ENCODE measurements around the gene ZNF616. TPM values are rescaled to one million over a fixed set of nuclear protein-coding genes. Genes with fewer than 3 reads are reported as not detected.

ZNF616 gene
- 0.48 to 1.0 TPM (median 0.86 TPM) in 5 replicates for total RNA-seq (2022; extraction: Qiagen RNA extraction; ENCODE audit: low read depth)

DNA sequence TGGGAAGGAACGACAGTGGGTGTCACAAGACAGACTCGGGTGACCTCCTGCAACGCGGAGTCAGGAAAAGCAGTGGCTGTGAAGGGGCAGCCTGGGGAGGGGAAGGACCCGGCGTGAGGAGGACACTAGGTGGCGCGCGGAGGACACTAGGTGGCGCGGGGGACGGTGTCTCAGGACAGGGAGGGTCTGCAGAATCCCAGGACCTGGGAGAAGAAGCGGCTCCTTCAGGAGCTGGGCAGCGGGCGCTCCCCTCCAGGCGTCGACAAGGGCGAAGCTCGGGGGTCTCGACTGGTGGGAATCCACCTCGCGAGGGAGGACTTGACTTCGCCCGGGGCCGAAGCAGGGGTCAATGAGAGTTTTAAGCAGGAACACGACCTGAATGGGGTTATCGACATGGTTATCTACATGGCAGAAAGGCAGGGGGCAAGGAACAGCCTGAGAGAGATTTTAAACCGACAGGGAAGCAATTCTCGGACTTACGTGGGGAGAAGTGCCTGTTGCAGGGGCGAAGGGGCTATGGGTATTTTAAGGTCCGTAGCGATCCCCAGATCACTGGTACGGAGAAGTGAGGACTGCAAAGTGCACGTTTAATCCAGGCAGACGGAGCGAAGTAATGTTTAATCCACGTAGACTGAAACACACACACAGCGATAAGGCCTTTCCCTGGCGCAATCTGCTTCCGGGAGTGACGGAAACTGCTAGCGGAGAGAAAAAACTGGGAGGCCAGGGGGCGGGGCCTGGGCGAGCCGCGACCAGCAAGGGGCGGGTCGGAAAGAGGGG, at the start of gene ZNF616:
ZNF616 (minus strand) TSS at position 687 of the 780 bp plus-strand sequence. CDS start 9,426 bp downstream, outside the sequence.

DNA sequence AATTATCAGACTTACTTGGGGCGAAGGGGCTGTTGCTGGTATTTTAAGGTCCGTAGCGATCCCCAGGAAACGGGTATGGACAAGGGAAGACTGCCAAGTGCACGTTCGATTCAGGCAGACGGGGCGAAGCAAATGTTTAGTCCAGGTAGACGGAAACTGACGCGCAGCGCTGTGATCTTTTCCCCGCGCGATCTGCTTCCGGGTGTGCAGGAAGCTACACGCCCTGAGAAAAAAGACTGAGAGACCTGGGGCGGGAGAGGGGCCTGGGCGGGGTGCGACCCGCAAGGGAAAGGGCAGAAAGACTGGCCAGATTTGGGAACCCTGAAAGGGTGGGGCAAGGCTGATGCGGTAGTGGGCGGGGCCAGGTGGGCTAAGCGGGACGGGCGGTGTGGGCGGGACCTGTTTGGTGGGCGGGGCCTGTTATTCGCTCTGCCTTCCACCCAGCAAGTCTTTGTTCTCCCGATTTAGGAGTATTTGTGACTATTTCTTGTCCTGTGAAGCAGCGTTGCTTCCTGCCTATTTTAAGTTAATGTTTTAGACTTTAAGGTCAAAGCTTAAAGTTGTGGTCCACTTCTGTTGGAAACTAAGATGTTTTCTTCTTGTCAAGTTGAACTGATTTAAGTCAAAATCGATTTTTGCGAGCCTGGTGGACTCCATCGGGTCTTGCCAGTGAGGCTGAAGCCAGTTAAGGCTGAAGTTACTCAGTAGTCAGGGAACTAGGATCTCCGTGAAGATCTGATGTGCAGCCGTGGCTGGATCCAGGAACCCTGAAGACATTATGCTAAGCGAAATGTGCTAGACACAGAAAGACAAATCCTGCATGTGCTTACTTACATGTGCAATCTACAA, 31.8 kb upstream of the ZNF616 start, which contains the start of gene ZNF836:
ZNF836 (minus strand) TSS at position 301 of the 849 bp plus-strand sequence. CDS start 3,549 bp downstream, outside the sequence.

DNA sequence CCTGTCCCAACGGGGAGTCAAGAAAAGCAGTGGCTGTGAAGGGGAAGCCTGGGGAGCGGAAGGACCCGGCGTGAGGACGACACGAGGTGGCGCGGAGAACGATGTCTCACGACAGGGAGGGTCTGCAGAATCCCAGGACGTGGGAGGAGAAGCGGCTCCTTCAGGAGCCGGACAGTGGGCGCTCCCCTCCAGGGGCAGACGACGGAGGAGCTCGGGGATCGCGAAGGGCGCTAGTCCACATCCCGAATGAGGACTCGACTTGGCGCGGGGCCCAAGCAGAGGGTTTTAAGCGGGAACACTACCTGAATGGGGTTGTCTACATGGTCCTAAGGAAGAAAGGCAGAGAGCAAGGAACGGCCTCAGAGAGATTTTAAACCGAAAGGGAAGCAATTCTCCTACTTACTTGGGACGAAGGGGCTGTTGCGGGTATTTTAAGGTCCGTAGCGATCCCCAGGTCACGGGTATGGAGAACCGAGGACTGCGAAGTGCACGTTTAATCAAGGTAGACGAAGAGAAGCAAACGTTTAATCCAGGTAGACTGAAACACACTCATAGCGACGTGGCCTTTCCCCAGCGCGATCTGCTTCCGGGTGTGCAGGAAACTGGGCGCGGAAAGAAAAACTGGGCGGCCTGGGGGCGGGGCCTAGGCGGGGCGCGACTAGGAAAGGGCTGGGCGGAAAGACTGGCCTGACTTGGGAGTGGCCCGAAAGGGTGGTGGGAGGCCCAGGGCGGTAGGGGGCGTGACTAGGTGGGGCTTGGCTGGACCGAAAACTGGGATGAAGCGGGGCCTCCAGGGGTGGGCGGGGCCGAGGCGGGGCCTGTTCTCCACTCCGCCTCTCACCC, 44.3 kb downstream of the ZNF616 start, which contains the start of gene ZNF841:
ZNF841 (minus strand) TSS at position 594 of the 843 bp plus-strand sequence. CDS start 10,964 bp downstream, outside the sequence.

Other genes starting within 250 kb of the ZNF616 start
- gene ZNF649, start 234.9 kb downstream of the ZNF616 start, total RNA-seq (2022; extraction: Qiagen RNA extraction; ENCODE audit: low read depth) = 0.13 to 0.45 TPM (median 0.20 TPM) in 5 replicates
- gene ZNF613, start 212.5 kb downstream of the ZNF616 start, total RNA-seq (2022; extraction: Qiagen RNA extraction; ENCODE audit: low read depth) = 0.89 to 1.4 TPM (median 1.0 TPM) in 5 replicates
- gene ZNF350, start 153.1 kb downstream of the ZNF616 start, total RNA-seq (2022; extraction: Qiagen RNA extraction; ENCODE audit: low read depth) = 3.4 to 5.2 TPM (median 4.7 TPM) in 5 replicates
- gene ZNF615, start 131.7 kb downstream of the ZNF616 start, total RNA-seq (2022; extraction: Qiagen RNA extraction; ENCODE audit: low read depth) = 3.1 to 4.6 TPM (median 4.1 TPM) in 5 replicates
- 3.0 to 4.3 TPM (median 3.4 TPM) in 5 replicates for gene ZNF614, start 111.6 kb downstream of the ZNF616 start, total RNA-seq (2022; extraction: Qiagen RNA extraction; ENCODE audit: low read depth)
- gene ZNF432, start 91.1 kb downstream of the ZNF616 start, total RNA-seq (2022; extraction: Qiagen RNA extraction; ENCODE audit: low read depth) = 1.5 to 1.8 TPM (median 1.7 TPM) in 5 replicates
- 2.0 to 2.5 TPM (median 2.4 TPM) in 5 replicates for gene ZNF841, start 44.2 kb downstream of the ZNF616 start, total RNA-seq (2022; extraction: Qiagen RNA extraction; ENCODE audit: low read depth)
- gene ZNF836, start 31.7 kb upstream of the ZNF616 start, total RNA-seq (2022; extraction: Qiagen RNA extraction; ENCODE audit: low read depth) = 0.73 to 1.0 TPM (median 0.92 TPM) in 5 replicates
- gene PPP2R1A, start 50.1 kb upstream of the ZNF616 start, total RNA-seq (2022; extraction: Qiagen RNA extraction; ENCODE audit: low read depth) = 169 to 313 TPM (median 298 TPM) in 5 replicates
- 6.5 to 11.9 TPM (median 8.5 TPM) in 5 replicates for gene ZNF766, start 129.6 kb upstream of the ZNF616 start, total RNA-seq (2022; extraction: Qiagen RNA extraction; ENCODE audit: low read depth)
- 7.5 to 20.9 TPM (median 18.0 TPM) in 5 replicates for gene ZNF480, start 157.2 kb upstream of the ZNF616 start, total RNA-seq (2022; extraction: Qiagen RNA extraction; ENCODE audit: low read depth)
- gene ZNF610, start 196.3 kb upstream of the ZNF616 start, total RNA-seq (2022; extraction: Qiagen RNA extraction; ENCODE audit: low read depth) = not detected in 5 replicates
- 0.89 to 1.4 TPM (median 1.1 TPM) in 5 replicates for gene ZNF880, start 230.0 kb upstream of the ZNF616 start, total RNA-seq (2022; extraction: Qiagen RNA extraction; ENCODE audit: low read depth)

All from A549 treated with CpdA at 1 μM for 4 hours (cell line).